Left ventricle myocardium superior (tissue), 1 donor: ENCODE measurements around the gene CNTNAP4. TPM values are rescaled to one million over a fixed set of nuclear protein-coding genes. Genes with fewer than 3 reads are reported as not detected.
A peak's percentile ranks its signal among the peaks of the same experiment; 100 is the strongest.

Experiments used
- ATAC-seq: fragments of 200-7000 bp; cut with Tn5 transposase; one replicate; pipeline ENCODE4 v1.9.1; 2020; ENCODE audit warnings: mild to moderate bottlenecking, moderate library complexity
- DNase-seq: peaks from one replicate; pipeline ENCODE4 v3.0.0-alpha.2; 2020
- intact Hi-C: fragments of 100-400 bp; cut with micrococcal nuclease; formaldehyde crosslinking; loops from one replicate; pipeline ENCODE4 v1.11.0; 2022
- long read RNA-seq: library from polyadenylated mRNA; unstranded; transcript quantifications from one replicate; pipeline ENCODE4 v2.0.0, GENCODE V29; 2021
- total RNA-seq: library from RNA; stranded (reverse); fragmentation: NEBNext Ultra II Directional; extraction: Animal tissue kit (Norgen Biotek cat#: 25700); gene quantifications from one replicate; pipeline ENCODE4 v1.2.1, GENCODE V29; 2021
- donor health status: DM: no; HTN: yes; CAD: no; lungs with severe emphysema.

The CNTNAP4 gene
- total RNA-seq: not detected
- long read RNA-seq: 0 reads

DNA sequence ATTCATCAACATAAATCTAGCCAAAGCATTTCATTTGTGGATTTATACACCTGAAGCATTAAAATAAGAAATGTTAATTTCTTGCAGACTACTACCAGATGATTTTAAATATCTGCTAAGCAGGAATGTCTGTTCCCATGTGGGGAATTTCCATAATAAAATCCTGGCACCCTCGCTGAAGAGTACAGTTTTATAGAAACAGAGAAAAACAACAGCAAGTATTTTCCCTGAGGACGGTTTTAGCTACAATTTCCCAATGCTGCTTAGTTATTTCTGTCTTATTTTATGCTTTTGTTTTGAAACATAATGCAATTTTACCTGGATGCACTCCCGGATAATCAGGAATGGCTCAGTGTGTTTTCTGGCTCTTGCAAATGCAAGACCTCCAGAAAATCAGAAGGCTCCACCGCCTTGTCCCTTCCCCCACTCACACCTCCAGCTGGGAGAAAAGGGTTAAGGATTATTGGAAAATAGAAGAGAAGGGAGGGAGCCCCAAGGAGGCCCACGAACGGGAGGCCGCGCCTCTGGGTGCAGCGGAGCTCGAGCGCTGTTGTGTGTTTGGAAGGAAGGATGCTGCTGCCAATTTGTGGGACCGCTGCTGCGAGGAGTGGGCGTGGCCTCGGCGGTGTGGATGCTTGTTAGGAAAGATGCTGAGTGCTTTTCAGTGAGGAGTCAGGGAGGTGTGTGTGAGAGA, at the start of gene CNTNAP4:
CNTNAP4 (plus strand) TSS at position 657 of the 694 bp plus-strand sequence. CDS start 262 bp downstream, outside the sequence.
- DNase-seq (peak; percentile 49), ATAC-seq (no peak)
- intact Hi-C loops: no loop called here

DNA sequence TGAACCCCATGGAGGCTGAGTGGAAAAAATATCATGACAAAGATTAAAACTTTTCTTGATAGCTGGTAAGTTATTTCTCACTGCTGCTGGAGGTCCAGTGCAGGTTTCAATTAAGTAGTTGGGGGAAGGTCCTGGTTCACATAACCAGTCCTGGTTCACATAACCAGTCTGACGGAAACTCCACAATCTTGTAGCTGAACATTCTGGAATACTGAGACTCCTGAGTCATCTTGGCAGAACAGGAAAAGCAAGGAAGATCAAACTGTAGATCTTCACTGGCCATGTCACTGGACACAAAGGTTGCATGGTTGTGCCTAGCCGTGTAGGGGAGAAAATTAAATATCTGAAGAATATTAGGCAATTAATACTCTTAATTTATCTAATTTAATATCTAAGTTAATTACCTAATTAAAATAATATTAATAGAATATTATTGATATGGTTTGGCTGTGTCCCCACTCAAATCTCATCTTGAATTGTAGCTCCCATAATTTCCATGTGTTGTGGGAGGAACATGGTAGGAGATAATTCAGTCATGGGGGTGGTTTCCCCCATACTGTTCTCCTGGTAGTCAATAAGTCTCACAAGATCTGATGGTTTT, 48.6 kb upstream of the CNTNAP4 start:
- DNase-seq (no peak), ATAC-seq (no peak)
- intact Hi-C loops: no loop called here

DNA sequence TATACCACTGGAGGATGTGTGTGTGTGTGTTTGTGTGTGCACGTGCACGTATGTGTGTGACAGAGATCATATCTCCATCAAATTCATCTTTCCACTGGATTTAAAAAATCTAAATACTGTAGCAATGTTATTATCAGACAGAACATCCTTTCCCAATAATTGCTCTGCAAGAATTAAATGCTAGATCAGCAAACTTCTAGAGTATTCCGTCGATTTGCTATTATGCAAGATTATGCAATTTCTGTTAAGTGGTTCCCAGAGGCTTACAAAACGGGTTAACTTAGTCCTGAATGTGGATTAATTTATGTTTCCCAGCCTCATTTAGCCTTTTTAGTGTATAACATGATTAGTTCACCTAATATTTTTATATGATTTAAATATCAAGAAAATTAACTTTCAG, 44.5 kb upstream of the CNTNAP4 start:
- ATAC-seq: no peak
- DNase-seq: no peak
- intact Hi-C loops: no loop called here

DNA sequence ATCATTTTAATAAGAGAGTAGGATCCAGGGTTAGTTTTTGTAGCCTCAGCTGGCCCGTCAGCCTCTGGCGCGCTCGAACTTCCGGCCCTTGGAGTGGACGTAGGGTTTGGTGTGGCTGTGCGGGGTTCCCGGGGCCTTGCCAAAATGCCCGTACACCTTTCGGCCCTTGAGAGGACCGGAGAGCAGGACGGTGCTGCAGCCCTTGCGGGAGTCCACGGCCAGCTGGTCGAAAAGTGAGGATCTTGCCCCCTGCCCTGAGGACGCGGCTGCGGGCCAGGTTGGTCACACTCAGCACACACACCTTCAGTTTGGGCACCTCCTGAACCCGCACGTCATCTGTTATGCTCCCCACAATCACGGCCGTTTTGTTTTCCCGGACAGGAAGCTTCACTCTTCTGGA, 42.2 kb upstream of the CNTNAP4 start:
- intact Hi-C loops: no loop called here
- ATAC-seq (no peak), DNase-seq (no peak)

DNA sequence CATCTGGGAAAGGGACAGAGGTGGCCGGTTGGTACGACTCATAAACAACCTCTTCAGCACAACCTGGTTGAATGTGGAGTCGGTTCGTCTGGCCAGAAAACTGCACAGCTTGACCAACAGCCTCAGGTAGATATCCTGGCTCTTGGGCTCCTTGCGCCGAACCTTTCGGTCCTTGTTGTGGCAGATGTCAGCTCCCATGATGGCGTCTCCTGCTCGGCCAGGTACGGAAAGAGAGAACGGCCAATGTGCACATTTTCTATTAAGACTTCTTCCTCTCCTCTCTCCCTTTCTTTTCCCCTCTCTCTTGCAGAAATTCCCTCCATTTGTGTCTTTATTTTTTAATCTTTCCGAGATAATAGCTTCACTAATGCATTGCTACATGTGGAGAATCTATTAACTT, 41.8 kb upstream of the CNTNAP4 start:
- intact Hi-C loops: no loop called here
- ATAC-seq (no peak), DNase-seq (no peak)

DNA sequence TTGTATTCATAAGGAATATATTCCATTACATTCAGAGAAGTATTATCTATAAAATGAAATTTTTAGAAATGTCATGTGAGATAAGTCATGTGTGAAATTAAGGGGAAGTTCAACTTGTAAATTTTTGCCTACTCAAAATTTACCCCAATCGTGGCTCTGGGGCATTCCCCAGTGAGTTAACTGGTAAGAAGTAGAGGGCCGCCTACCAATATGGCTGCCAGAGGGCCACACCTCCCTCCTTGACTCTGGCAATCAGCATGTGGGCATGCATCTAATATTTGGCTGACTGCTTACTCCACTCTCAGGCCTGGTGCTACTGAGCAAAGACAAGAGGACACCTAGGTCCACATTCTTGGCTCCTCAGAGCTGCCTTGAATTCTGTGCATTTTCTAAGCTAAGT, 39.7 kb upstream of the CNTNAP4 start:
- intact Hi-C loops: no loop called here
- no peak for DNase-seq
- ATAC-seq: no peak

DNA sequence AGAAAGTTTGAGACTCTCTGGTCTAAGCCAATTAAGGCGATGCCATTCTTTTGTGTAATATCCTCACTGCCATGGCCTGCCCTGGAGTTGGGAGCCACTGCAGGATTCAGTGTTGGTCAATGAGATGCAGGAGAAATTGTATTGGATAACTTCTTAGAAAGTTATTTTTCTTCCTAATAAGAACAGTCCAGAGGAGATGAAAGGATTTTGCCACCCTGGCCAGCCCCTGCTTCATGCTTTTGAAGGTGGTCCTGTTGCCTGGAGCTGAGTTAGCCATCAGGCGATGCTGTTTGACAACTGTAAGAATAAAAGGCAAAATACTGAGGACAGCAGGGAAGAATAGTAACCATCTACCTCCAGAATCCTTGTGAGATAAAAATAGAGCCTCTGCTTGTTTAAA, 35.4 kb upstream of the CNTNAP4 start:
- ATAC-seq: no peak
- intact Hi-C loops: no loop called here
- DNase-seq: no peak

DNA sequence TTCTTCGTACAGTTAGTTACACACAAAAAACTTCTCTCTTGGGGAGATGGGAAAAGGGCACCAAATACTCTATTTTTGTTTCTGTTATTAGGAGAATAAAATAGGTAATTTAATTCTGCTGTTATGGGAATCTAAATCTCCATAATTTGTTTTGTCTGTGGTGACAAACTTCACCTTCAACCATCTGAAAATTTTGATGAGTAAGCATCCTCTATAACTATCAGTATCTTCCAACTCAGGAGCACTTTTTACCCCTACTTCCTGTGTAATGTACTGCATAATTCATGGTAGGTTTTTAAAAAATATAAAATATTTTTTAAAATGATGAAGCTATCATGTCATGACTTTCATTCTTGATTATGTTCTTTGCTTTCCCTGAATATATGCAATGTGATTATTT, 33.6 kb upstream of the CNTNAP4 start:
- intact Hi-C loops: no loop called here
- ATAC-seq (no peak), DNase-seq (no peak)

DNA sequence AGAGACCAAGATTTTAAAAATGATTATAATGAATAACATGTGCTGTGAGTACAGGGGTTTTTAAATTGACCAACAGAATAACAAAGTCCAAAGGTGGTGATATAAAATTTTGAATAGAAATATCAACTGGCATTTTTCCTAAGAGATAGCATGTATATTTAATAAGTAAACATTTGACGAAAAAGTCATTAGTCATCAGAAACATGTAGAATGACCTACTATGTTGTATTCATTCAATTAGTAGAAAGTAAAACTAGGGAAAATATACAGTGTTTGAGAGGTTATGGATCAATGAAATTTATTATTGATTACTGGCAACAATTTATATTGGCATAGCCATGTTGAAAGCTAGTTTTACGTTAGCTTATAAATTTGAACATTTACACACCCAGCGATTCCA, 30.6 kb upstream of the CNTNAP4 start:
- no peak for ATAC-seq
- intact Hi-C loops: no loop called here
- no peak for DNase-seq

DNA sequence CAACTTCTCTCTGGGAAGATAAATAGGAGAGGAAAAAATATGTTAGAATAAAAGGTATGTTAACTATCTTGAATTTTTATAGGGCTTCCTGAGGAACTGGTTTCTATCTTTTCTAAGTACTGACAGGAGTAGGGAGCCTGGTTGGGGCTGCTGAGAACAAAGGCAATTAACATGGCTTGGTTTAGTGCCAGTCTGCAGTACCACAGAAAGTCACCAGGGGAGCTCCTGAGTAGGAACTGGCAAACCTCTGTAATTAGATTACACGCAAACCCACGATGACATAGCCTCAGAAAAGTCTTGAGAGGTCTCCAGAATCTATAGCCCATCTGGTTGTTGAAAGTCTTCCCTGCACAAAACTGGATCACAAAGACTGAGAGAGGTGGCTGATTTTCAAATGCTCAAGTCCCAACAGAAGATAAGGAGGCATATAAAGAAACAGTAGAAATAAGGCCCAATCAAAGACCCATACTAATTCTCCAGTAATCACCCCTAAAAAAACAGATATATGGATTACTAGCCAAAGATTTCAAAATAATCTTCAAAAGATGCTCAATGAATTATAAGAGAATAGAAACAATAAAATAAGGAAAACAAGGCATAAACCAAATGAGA, 11.7 kb upstream of the CNTNAP4 start:
- DNase-seq: no peak
- intact Hi-C loops: no loop called here
- ATAC-seq: no peak

DNA sequence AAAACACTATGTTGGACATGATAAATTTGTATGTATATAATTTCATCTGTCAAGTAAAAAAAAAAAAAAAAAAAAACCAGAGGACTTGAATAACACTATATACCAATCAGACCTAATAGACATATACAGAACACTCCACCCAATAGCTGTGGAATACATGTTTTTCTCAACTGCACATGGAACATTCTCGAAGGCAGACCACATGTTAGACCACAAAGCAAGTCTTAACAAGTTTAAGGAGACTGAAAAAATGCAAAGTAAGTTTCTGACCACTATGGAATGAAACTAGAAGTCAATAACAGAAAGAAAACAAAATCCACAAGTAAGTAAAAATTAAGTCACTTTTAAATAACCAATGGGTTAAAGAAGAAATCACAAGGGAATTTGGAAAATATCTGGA, 8.4 kb upstream of the CNTNAP4 start:
- ATAC-seq (no peak), DNase-seq (no peak)

DNA sequence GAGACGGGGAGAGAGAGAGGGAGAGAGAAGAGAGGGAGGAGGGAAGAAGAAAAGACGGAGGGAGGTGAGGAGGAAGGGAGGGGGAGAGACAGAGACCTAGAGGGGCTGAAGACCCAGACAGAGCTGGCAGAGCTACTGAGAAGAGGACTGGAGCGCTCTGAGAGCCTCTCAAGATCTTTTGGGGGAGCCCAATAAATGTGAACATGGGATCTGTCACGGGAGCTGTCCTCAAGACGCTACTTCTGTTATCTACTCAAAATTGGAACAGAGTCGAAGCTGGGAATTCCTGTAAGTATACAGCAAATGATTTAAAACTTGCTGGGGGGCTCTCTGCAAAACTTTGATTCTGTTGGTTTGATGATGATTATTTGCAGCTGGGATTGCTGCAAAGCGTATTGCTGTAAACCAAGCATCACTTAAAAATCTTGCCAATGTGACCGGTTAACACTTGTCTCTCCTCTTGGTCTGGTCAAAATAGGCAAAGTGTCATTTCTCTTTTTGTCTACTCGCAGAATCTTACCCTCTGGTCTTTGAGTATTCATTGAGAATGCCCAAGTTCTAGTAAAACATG, 344 bp downstream of the CNTNAP4 start:
- ATAC-seq (no peak), DNase-seq (no peak)
- intact Hi-C loops: no loop called here

More for the DNA sequence above, 8.4 kb upstream of the CNTNAP4 start:
- intact Hi-C loops: no loop called here

DNA sequence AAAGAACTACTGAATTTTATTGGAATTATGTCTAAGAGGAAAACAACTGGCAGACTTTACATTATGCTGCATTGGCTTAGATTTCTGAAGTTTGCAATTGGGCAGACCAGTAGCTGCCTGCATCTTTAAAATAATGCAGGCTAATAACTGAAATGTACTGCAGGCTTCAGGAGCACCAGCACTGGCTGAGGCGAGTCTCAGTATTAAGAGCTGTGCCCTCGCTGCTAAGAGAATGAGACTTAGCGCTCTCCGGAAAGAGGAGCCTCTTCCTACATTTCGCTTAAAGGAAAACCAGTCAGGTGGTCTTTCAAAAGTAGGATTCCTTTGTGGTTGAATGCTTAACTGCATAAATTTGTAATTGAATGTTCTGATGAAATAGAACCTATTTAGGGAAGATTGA, 885 bp downstream of the CNTNAP4 start:
- DNase-seq (no peak), ATAC-seq (no peak)
- intact Hi-C loops: no loop called here

DNA sequence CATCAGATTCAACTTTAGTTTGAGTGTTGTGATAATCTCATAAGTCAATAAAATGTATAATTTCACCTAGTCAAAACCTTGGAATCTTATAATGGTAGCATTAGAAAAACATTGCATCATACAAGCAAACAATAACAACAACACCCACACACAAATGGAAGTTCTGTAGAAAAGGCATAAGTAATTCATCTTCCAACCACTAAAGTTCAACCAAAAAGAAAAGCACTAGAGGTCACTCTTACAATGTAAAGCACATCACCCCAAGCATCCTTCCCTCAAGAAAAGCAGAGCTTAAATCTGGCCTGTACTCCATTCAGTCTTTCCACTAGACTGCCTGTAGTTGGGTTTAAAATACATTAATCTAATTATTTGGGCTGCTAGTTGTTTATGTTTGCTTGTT, 1.8 kb downstream of the CNTNAP4 start:
- intact Hi-C loops: no loop called here
- DNase-seq: no peak
- no peak for ATAC-seq

DNA sequence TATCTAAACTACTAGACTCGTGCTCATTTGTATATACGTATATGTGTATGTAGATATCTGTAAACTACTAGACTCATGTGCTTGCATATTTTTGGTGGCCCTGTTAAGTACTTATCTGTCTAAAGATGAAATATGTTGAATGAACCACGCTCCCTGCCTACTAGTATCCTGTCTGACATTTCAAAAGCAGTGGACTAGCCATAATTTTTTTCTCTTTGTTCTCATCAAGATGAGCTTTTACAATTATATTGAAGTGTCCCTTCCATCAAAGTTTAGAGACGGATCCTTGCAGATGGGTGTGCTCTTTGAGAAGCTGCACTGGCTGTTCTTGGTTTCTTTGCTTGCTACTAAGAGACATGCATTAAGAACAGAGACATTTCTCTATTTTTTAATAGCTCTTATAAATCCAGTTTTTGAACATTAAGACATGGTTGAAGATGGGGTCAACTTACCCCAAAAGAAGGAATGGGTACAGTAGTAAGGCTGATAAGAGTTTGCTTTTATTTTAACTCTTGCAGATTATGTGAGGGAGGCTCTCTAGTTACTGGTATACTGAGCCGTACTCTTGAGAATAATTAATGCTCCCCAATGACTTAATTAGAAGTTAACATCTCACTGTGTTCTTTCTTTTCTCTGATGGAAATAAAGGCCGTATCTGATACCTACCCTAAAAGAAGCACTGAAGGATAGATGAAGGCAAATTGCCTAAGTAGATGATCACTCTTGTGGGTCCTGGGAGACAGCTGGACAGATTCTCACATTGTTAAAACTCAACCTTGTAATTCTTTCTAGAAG, 3.4 kb downstream of the CNTNAP4 start:
- intact Hi-C loops: no loop called here
- ATAC-seq: no peak

DNA sequence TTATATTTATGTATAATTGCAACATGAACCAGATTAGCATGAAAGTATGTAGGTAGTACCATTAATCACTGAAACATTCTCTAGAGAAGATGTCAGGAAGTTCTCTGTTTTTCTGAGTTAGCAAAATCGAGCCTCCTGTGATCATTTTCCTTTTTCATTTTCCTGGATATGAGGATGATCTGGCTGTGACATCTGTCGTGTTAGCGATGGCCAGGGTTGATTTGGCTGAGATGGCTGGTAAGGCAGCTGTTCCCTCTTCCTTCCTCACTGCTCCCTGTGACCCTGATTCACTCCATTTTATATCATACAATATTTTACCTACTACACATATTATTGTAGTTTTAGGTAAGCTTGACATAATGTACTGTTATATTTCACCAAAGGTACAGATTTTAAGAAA, 10.3 kb downstream of the CNTNAP4 start:
- intact Hi-C loops: no loop called here

More for the DNA sequence above, 3.4 kb downstream of the CNTNAP4 start:
- no peak for DNase-seq

DNA sequence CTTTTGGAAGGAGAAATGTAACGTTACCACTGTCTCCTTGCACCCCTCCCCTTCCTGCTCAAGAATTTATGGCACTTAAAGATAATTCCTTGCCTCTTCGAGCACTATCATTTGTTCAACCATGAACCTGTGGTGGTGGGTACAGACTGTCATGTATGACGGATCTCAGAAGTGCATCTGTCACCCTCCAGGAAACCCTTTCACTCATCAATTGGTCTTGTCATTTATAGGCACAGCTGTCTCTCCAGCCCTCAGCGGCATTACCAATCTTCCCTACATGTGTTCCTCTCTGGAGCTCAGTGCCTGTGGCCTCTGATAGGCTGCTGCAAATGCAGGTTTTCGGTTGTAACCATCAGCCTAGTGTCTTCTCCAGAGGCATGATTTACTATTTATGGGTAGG, 15.0 kb downstream of the CNTNAP4 start:
- intact Hi-C loops: no loop called here
- ATAC-seq: no peak
- no peak for DNase-seq

More for the DNA sequence above, 10.3 kb downstream of the CNTNAP4 start:
- DNase-seq (no peak), ATAC-seq (no peak)

DNA sequence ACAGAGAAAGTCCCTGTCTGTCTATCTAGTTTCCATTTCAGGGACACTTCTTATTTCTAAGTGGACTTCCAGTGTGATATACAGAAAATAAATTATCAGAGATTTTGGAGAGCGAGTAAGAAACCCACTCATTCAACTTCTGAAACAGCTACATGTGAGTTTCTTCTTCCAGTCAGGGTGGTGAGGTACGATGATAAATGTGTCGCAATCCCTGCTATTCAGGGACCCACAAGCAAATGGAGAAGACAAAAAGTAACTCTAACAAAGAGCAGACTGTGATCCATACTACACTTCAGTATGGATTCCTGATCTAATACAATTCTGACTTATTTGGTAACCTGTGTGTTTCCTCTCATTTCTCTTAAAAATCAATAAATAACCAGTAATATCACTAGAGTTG, 16.8 kb downstream of the CNTNAP4 start:
- no peak for ATAC-seq
- intact Hi-C loops: no loop called here

DNA sequence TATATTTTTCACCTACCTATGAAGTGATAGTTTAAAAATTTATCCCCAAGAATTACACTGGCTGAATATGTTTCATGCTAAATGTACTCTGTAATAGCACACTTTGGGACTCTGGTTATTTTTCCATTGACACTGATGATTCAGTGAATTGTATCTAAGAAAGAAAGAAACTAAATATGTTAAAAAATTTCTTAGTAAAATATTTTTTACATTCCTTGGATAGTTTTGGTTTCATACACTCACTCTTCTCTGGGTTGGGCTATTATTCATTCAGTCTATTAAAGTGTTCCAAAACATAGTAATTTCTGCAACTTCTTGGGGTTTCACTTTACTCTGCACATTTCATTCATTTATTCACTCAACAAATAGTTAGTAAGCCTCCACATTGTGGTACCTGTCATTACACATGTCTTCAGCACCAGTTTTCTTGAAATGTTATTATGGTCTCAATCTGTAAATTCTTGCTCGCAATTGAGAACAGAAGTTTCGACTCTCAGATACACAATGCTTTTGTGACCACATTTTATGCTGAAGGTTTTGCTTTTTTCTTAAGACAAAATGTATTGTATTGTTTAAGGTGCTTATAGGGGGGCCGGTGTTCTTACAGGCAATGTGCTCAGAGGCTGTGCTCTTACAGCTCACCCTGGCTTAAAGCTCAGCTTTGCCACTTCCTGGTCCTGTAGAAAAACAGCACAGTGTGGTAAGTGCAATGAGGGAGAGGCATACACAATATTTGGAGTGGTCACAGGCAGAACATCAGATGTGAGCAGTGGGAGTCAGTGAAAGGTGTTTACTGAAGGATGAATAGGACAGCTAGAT, 17.4 kb downstream of the CNTNAP4 start:
- ATAC-seq (no peak), DNase-seq (no peak)
- intact Hi-C loops: no loop called here

More for the DNA sequence above, 16.8 kb downstream of the CNTNAP4 start:
- DNase-seq: no peak
